ENCODE data around the gene PLB1. TPM values are rescaled to one million over a fixed set of nuclear protein-coding genes. Genes with fewer than 3 reads are reported as not detected.

The PLB1 gene
- polyA plus RNA-seq, 2 of the 4 experiments (the other 2 are of a cell fraction): 0.26 to 1.4 TPM

DNA sequence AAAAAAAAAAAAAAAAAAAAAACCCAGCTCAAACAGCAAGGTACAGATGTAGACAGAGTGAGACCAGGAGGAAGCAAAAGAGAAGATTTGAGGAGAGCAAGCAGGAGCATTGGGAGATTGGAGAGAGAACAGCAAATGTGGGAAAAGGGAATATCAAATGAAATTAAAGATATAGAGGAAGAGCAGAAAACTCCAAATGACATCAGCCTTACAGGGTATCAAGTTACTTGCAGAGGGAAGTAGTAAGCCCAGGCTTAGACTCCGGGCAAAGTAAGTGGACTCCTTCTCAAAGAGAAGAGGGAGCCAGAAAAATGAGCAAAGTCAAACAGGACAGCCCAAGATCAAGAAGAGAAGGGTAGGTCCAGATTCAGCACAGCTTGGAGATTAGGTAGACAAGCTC is 162.5 kb downstream of the PLB1 start:
- peak overlapping the region in 1 of 2 experiments; percentile 31; a peak in 1 of 6 replicates for H3K27ac ChIP-seq
- 16% methylated on average over 1 of the region's 1 CpG for WGBS (ENCODE audit: missing lambda C conversion rate)
- H3K4me1 ChIP-seq: peaks cover 38% of the 10 kb centered on the region
- TF ChIP-seq, protein P1, sequence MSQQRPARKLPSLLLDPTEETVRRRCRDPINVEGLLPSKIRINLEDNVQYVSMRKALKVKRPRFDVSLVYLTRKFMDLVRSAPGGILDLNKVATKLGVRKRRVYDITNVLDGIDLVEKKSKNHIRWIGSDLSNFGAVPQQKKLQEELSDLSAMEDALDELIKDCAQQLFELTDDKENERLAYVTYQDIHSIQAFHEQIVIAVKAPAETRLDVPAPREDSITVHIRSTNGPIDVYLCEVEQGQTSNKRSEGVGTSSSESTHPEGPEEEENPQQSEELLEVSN (IDR thresholded peaks at IDR 0.05; ENCODE audit: borderline replicate concordance, low read depth): no peak
- no peak for TF ChIP-seq ZSCAN20 (CRISPR knock-in tag; IDR thresholded peaks at IDR 0.05)
- no peak for TF ChIP-seq RNF2 (IDR thresholded peaks at IDR 0.05; ENCODE audit: borderline replicate concordance, low read depth)
- no peak for TF ChIP-seq HOXB13 (CRISPR knock-in tag; IDR thresholded peaks at IDR 0.05; ENCODE audit: low read depth)
- TF ChIP-seq RFX5 (IDR thresholded peaks at IDR 0.05): no peak
- no peak for TF ChIP-seq HES2 (IDR thresholded peaks at IDR 0.05)
- FAIRE-seq (no peak), DNase-seq (ENCODE audit: low read depth in 1 of 2, low spot score in 1 of 2) (no peak), ATAC-seq (no peak)
- POLR2A ChIA-PET: interaction anchor here (0.6 to 1.4 kb wide), 2 partner anchors 16 to 94 kb away, joined by 3 to 4 read pairs; partner anchors contain the start of gene PPP1CB
- CTCF ChIA-PET: no interaction called here
- H3K9me3 ChIP-seq: peaks cover 4% of the 10 kb centered on the region; the same call in 1 of the 3 replicates
- H3K4me2 ChIP-seq: 0 out of 3 replicates have a peak overlapping the region, but pooled peaks have one; percentile 2
- H3K4me3 ChIP-seq: no peak overlapping the region

GRCh38 chr2:28659127-28659526 is 163.3 kb downstream of the PLB1 start:
- ATAC-seq (no peak), DNase-seq (ENCODE audit: low read depth in 1 of 2, low spot score in 1 of 2) (no peak), FAIRE-seq (no peak)
- Histone ChIP-seq H3K27ac (no peak overlapping the region; a peak in 1 of 6 replicates), H3K4me3 (no peak overlapping the region), H3K4me1 (peaks cover 45% of the 10 kb centered on the region), H3K4me2 (no peak overlapping the region), H3K9me3 (peaks cover 4% of the 10 kb centered on the region; the same call in 1 of the 3 replicates)
- ChIA-PET CTCF (no interaction called here), POLR2A (interaction anchor here (1.4 kb wide), 1 partner anchor 93 kb away, joined by 4 read pairs; the partner anchor contains the start of gene PPP1CB)
- TF ChIP-seq RCOR1 (IDR thresholded peaks at IDR 0.05; ENCODE audit: low read depth, low read length): no peak
- no peak for TF ChIP-seq FOSB (CRISPR knock-in tag; IDR thresholded peaks at IDR 0.05)
- no peak for TF ChIP-seq RARB (CRISPR knock-in tag; IDR thresholded peaks at IDR 0.05)
- TF ChIP-seq, protein P2, sequence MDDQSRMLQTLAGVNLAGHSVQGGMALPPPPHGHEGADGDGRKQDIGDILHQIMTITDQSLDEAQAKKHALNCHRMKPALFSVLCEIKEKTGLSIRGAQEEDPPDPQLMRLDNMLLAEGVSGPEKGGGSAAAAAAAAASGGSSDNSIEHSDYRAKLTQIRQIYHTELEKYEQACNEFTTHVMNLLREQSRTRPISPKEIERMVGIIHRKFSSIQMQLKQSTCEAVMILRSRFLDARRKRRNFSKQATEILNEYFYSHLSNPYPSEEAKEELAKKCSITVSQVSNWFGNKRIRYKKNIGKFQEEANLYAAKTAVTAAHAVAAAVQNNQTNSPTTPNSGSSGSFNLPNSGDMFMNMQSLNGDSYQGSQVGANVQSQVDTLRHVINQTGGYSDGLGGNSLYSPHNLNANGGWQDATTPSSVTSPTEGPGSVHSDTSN (IDR thresholded peaks at IDR 0.05): no peak
- no peak for TF ChIP-seq FOXS1 (CRISPR knock-in tag; IDR thresholded peaks at IDR 0.05)
- no peak for TF ChIP-seq FOSL2 (IDR thresholded peaks at IDR 0.05)
- no peak for TF ChIP-seq FOSL2 (CRISPR knock-in tag; IDR thresholded peaks at IDR 0.05)
- TF ChIP-seq EP300 (IDR thresholded peaks at IDR 0.05): no peak
- TF ChIP-seq, protein P3, sequence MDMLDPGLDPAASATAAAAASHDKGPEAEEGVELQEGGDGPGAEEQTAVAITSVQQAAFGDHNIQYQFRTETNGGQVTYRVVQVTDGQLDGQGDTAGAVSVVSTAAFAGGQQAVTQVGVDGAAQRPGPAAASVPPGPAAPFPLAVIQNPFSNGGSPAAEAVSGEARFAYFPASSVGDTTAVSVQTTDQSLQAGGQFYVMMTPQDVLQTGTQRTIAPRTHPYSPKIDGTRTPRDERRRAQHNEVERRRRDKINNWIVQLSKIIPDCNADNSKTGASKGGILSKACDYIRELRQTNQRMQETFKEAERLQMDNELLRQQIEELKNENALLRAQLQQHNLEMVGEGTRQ (IDR thresholded peaks at IDR 0.05): no peak
- no peak for TF ChIP-seq ESRRA (IDR thresholded peaks at IDR 0.05; ENCODE audit: borderline replicate concordance, low read length)

- DNase-seq (ENCODE audit: low read depth in 1 of 2, low spot score in 1 of 2): peak in 1 of 2 experiments; percentile 52
Measured at GRCh38 chr2:28661589-28662001, 165.7 kb downstream of the PLB1 start.

More at GRCh38 chr2:28661589-28662001, 165.7 kb downstream of the PLB1 start:
- H3K4me1 ChIP-seq: peaks cover 33% of the 10 kb centered on the region
- TF ChIP-seq FOXS1 (CRISPR knock-in tag; IDR thresholded peaks at IDR 0.05): peak; percentile 97
- no peak for TF ChIP-seq RFX5 (IDR thresholded peaks at IDR 0.05)
- TF ChIP-seq CBX8 (IDR thresholded peaks at IDR 0.05): no peak
- no peak for TF ChIP-seq FOSB (CRISPR knock-in tag; IDR thresholded peaks at IDR 0.05)
- 27% methylated on average over 5 of the region's 5 CpGs for whole genome bisulfite sequencing (ENCODE audit: missing lambda C conversion rate)
- ATAC-seq (peak; percentile 33 to 64; a peak in 4 of 6 replicates), FAIRE-seq (no peak)
- CTCF ChIA-PET: interaction anchor here (0.8 to 1.9 kb wide), 2 partner anchors 10 to 91 kb away, joined by 3 to 4 read pairs; no protein-coding TSS in a partner anchor
- peak overlapping the region; percentile 40 to 62; a peak in 3 of 6 replicates for H3K27ac ChIP-seq
- peaks cover 4% of the 10 kb centered on the region; the same call in 1 of the 3 replicates for H3K9me3 ChIP-seq
- POLR2A ChIA-PET: no interaction called here
- H3K4me3 ChIP-seq: no peak overlapping the region
- peak overlapping the region; percentile 62 for H3K4me2 ChIP-seq

Data from A549 (cell line).